DMS53 treated with DMSO at 0.1 percent for 48 hours (cell line): ENCODE measurements around the gene SSR3.
"Not testable (repeated sequence)": the region's sequence is repeated elsewhere in the genome, so short reads cannot be mapped to it uniquely, and the experiment has no call there.

ENCODE experiments used
- DNase-seq: peaks from one replicate; lab custom pipeline; 2025; ENCODE audit not compliant: unreplicated experiment; lab: John Stamatoyannopoulos, UW

The SSR3 gene

GRCh38 chr3:156554842-156555687 lies at the start of gene SSR3:
Gene SSR3, minus strand, starts transcription at chr3:156555117. Its CDS starts 28 bp downstream, at chr3:156555089.
- peak; percentile 93 for DNase-seq

GRCh38 chr3:156604064-156604641 lies 49.2 kb upstream of the SSR3 start:
- no peak for DNase-seq

GRCh38 chr3:156603379-156604017 lies 48.6 kb upstream of the SSR3 start:
- no peak for DNase-seq

- DNase-seq, result no peak
These were observed 47.5 kb upstream of the SSR3 start for GRCh38 chr3:156602424-156602823.

GRCh38 chr3:156601497-156601896 lies 46.6 kb upstream of the SSR3 start:
- DNase-seq, result no peak

- no peak for DNase-seq
These were observed 45.9 kb upstream of the SSR3 start for GRCh38 chr3:156600834-156601233.

GRCh38 chr3:156599089-156599874 lies 44.4 kb upstream of the SSR3 start:
- DNase-seq, result no peak

- DNase-seq, result no peak
These were observed 43.5 kb upstream of the SSR3 start for GRCh38 chr3:156598413-156598812.

GRCh38 chr3:156594219-156594683 lies 39.3 kb upstream of the SSR3 start:
- DNase-seq, result no peak

GRCh38 chr3:156593814-156594213 lies 38.9 kb upstream of the SSR3 start:
- DNase-seq, result no peak

- not testable (repeated sequence) for DNase-seq
These were observed 34.9 kb upstream of the SSR3 start for GRCh38 chr3:156589806-156590205.

GRCh38 chr3:156587760-156588069 lies 32.8 kb upstream of the SSR3 start:
- DNase-seq, result no peak

GRCh38 chr3:156586905-156587759 lies 32.2 kb upstream of the SSR3 start:
- no peak for DNase-seq

GRCh38 chr3:156583469-156583868 lies 28.6 kb upstream of the SSR3 start:
- no peak for DNase-seq

- DNase-seq, result no peak
These were observed 27.7 kb upstream of the SSR3 start for GRCh38 chr3:156582532-156583183.

GRCh38 chr3:156581954-156582353 lies 27.0 kb upstream of the SSR3 start:
- no peak for DNase-seq

- no peak for DNase-seq
These were observed 26.1 kb upstream of the SSR3 start for GRCh38 chr3:156581033-156581432.

- DNase-seq, result no peak
These were observed 24.5 kb upstream of the SSR3 start for GRCh38 chr3:156579427-156579851.

GRCh38 chr3:156577736-156578135 lies 22.8 kb upstream of the SSR3 start:
- DNase-seq, result no peak
